HEK293T (cell line): ENCODE data around the gene CLCN1.

Experiments used
- ARNT ChIP-seq: fragments of 450-650 bp; IDR thresholded peaks from 2 replicates; pipeline ENCODE4 v1.6.1; 2017; ENCODE audit warnings: mild to moderate bottlenecking
- BHLHE40 ChIP-seq: fragments of 450-650 bp; IDR thresholded peaks from 2 replicates; pipeline ENCODE4 v1.6.1; 2016; ENCODE audit warnings: mild to moderate bottlenecking, moderate library complexity, borderline replicate concordance
- FOXA1 ChIP-seq: fragments of 450-650 bp; IDR thresholded peaks from 2 replicates; pipeline ENCODE4 v1.6.1; 2016; ENCODE audit warnings: mild to moderate bottlenecking
- FOXK2 ChIP-seq: fragments of 450-650 bp; IDR thresholded peaks from 2 replicates; pipeline ENCODE4 v1.6.1; 2016; ENCODE audit warnings: mild to moderate bottlenecking
- L3MBTL2 ChIP-seq: fragments of 450-650 bp; conservative IDR thresholded peaks from 2 replicates; pipeline ENCODE4 v1.6.1; 2016; ENCODE audit warnings: mild to moderate bottlenecking
- NFRKB ChIP-seq: fragments of 450-650 bp; IDR thresholded peaks from 2 replicates; pipeline ENCODE4 v1.6.1; 2016; ENCODE audit warnings: mild to moderate bottlenecking, moderate library complexity
- SP1 ChIP-seq: fragments of 450-650 bp; IDR thresholded peaks from 2 replicates; pipeline ENCODE4 v1.6.1; 2017
- SUZ12 ChIP-seq: fragments of 450-650 bp; IDR thresholded peaks from 2 replicates; pipeline ENCODE4 v1.6.1; 2016; ENCODE audit warnings: mild to moderate bottlenecking
- ZNF384 ChIP-seq: fragments of 450-650 bp; IDR thresholded peaks from 2 replicates; pipeline ENCODE4 v1.6.1; 2016

GRCh38 chr7:143374561-143374960, 58.6 kb downstream of the CLCN1 start:
- TF ChIP-seq FOXA1 (no peak), SUZ12 (no peak), FOXK2 (no peak), SP1 (no peak), NFRKB (no peak), BHLHE40 (no peak), L3MBTL2 (no peak), ZNF384 (no peak), ARNT (no peak)
